ENCODE results near the gene LLPH. TPM values are rescaled to one million over a fixed set of nuclear protein-coding genes. Genes with fewer than 3 reads are reported as not detected.

Gene LLPH
- polyA plus RNA-seq, 1 of the 3 experiments (the other 2 are of a cell fraction), result 7.4 TPM

GRCh38 chr12:66170606-66171005, 40.1 kb upstream of the LLPH start:
- Histone ChIP-seq H3K36me3 (replicated peaks in 1 of 2; ENCODE audit: control insufficient read depth in 1 of 2, insufficient read depth in 2 of 2, low read length in 1 of 2) (peaks cover 0 to 17% of the 10 kb centered on the region in 2 experiments), H3K9me2 (no peaks in the 10 kb centered on the region), H3K4me3 (ENCODE audit: low read depth in 2 of 2, low read length in 1 of 2) (peak overlapping the region in 1 of 2 experiments; percentile 69; a peak in 2 of 4 replicates), H3K4me1 (ENCODE audit: control insufficient read depth in 1 of 2, insufficient read depth in 2 of 2, low read depth in 1 of 2, low read length in 1 of 2) (peaks cover 4 to 6% of the 10 kb centered on the region in 2 experiments; a peak in 3 of 4 replicates), H3K27me3 (ENCODE audit: insufficient read depth) (no peaks in the 10 kb centered on the region), H2AFZ (ENCODE audit: low read depth) (peak overlapping the region; percentile 96), H4K20me1 (ENCODE audit: insufficient read depth) (no peaks in the 10 kb centered on the region), H3K79me2 (ENCODE audit: insufficient read depth) (peaks cover 32% of the 10 kb centered on the region), H3K9me3 (no peaks in the 10 kb centered on the region), H3K27ac (ENCODE audit: low read depth in 2 of 2, low read length in 1 of 2) (peak overlapping the region in 1 of 2 experiments; percentile 99; a peak in 1 of 4 replicates), H3K4me2 (peak overlapping the region; percentile 77), H3F3A (replicated peaks; ENCODE audit: insufficient read depth) (peaks cover 20% of the 10 kb centered on the region), H3K9ac (no peak overlapping the region)
- 84% methylated on average over 3 of the region's 3 CpGs for WGBS (ENCODE audit: low lambda C conversion rate)
- CTCF ChIA-PET, result interaction anchor here (1.3 to 2.1 kb wide), 2 partner anchors 21 to 25 kb away, joined by 4 to 7 read pairs; no protein-coding TSS in a partner anchor
- POLR2A ChIA-PET, result no interaction called here
- TF ChIP-seq FOXM1 (IDR thresholded peaks at IDR 0.05; ENCODE audit: low read depth) (no peak), EP300 (IDR thresholded peaks at IDR 0.05; ENCODE audit: borderline replicate concordance in 1 of 2, low read depth in 1 of 2, low read length in 1 of 2) (no peak), GATA2 (CRISPR knock-in tag; IDR thresholded peaks at IDR 0.05) (no peak), MAX (IDR thresholded peaks at IDR 0.05; ENCODE audit: low read depth) (no peak)
- no peak for DNase-seq

GRCh38 chr12:66169221-66170170, 38.9 kb upstream of the LLPH start, which contains the start of gene TMBIM4:
TSS of gene TMBIM4 (minus strand) at chr12:66169996. CDS start at chr12:66169951, 45 bp downstream.
- Histone ChIP-seq H3F3A (replicated peaks; ENCODE audit: insufficient read depth) (peaks cover 20% of the 10 kb centered on the region), H3K27me3 (ENCODE audit: insufficient read depth) (no peaks in the 10 kb centered on the region), H3K4me2 (peak within 1 kb of the TSS; percentile 77), H3K27ac (ENCODE audit: low read depth in 2 of 2, low read length in 1 of 2) (peak within 1 kb of the TSS; percentile 98 to 99), H3K4me3 (ENCODE audit: low read depth in 2 of 2, low read length in 1 of 2) (peak within 1 kb of the TSS; percentile 66 to 69), H3K36me3 (replicated peaks in 1 of 2; ENCODE audit: control insufficient read depth in 1 of 2, insufficient read depth in 2 of 2, low read length in 1 of 2) (peaks cover 0 to 25% of the 10 kb centered on the region in 2 experiments), H3K4me1 (ENCODE audit: control insufficient read depth in 1 of 2, insufficient read depth in 2 of 2, low read depth in 1 of 2, low read length in 1 of 2) (peaks cover 4 to 6% of the 10 kb centered on the region in 2 experiments; a peak in 3 of 4 replicates), H3K79me2 (ENCODE audit: insufficient read depth) (peaks cover 43% of the 10 kb centered on the region), H3K9ac (peak within 1 kb of the TSS; percentile 96), H2AFZ (ENCODE audit: low read depth) (peak within 1 kb of the TSS; percentile 96), H3K9me2 (no peaks in the 10 kb centered on the region), H3K9me3 (no peaks in the 10 kb centered on the region), H4K20me1 (ENCODE audit: insufficient read depth) (no peaks in the 10 kb centered on the region)
- ChIA-PET CTCF (interaction anchor here (0.6 to 2.3 kb wide), 17 partner anchors 10 to 434 kb away, joined by 3 to 19 read pairs (median 5); partner anchors contain the start of gene IRAK3), POLR2A (interaction anchor here (0.6 to 2.0 kb wide), 7 partner anchors 11 to 230 kb away, joined by 3 to 21 read pairs (median 7); partner anchors contain the start of genes HELB and LLPH)
- 3% methylated on average over 41 of the region's 67 CpGs for WGBS (ENCODE audit: low lambda C conversion rate)
- DNase-seq, result peak; percentile 94
- TF ChIP-seq ZBTB33 (IDR thresholded peaks at IDR 0.05; ENCODE audit: borderline replicate concordance, low read depth) (0 out of 2 replicates have a peak, but pooled peaks have one; percentile 31), NFIC (IDR thresholded peaks at IDR 0.05; ENCODE audit: borderline replicate concordance) (0 out of 2 replicates have a peak, but pooled peaks have one; percentile 13), FOXJ3 (CRISPR knock-in tag; IDR thresholded peaks at IDR 0.05) (0 out of 2 replicates have a peak, but pooled peaks have one; percentile 36), FOSL2 (IDR thresholded peaks at IDR 0.05; ENCODE audit: borderline replicate concordance, low read depth) (no peak), CHD2 (IDR thresholded peaks at IDR 0.05; ENCODE audit: low read length, partially characterized antibody) (peak; percentile 40), RFX5 (IDR thresholded peaks at IDR 0.05; ENCODE audit: low read length) (0 out of 2 replicates have a peak, but pooled peaks have one; percentile 29), NRF1 (IDR thresholded peaks at IDR 0.05; ENCODE audit: low read depth, low read length) (no peak), SIN3A (IDR thresholded peaks at IDR 0.05; ENCODE audit: borderline replicate concordance, low read depth, low read length) (peak; percentile 42; the same call in 1 of the 2 replicates), TEAD4 (IDR thresholded peaks at IDR 0.05; ENCODE audit: borderline replicate concordance, insufficient read depth) (peak; percentile 40; the same call in 1 of the 2 replicates), FOXM1 (IDR thresholded peaks at IDR 0.05; ENCODE audit: low read depth) (no peak), YY1 (IDR thresholded peaks at IDR 0.05; ENCODE audit: low read depth) (peak; percentile 92), TAF1 (IDR thresholded peaks at IDR 0.05; ENCODE audit: borderline replicate concordance, low read depth, low read length) (peak; percentile 74), MEF2A (IDR thresholded peaks at IDR 0.05; ENCODE audit: borderline replicate concordance, low read depth) (no peak; the same call in 1 of the 2 replicates), EZH2phosphoT487 (IDR thresholded peaks at IDR 0.05; ENCODE audit: borderline replicate concordance, low read depth) (no peak), USF2 (IDR thresholded peaks at IDR 0.05; ENCODE audit: borderline replicate concordance, low read depth, low read length) (no peak), TCF12 (IDR thresholded peaks at IDR 0.05) (peak; percentile 30; the same call in 1 of the 2 replicates), MXI1 (IDR thresholded peaks at IDR 0.05; ENCODE audit: low read depth, low read length) (peak; percentile 53)
- TF ChIP-seq, protein P1, sequence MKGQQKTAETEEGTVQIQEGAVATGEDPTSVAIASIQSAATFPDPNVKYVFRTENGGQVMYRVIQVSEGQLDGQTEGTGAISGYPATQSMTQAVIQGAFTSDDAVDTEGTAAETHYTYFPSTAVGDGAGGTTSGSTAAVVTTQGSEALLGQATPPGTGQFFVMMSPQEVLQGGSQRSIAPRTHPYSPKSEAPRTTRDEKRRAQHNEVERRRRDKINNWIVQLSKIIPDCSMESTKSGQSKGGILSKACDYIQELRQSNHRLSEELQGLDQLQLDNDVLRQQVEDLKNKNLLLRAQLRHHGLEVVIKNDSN (IDR thresholded peaks at IDR 0.05; ENCODE audit: borderline replicate concordance, low read depth), result 0 out of 2 replicates have a peak, but pooled peaks have one; percentile 3

Measured in SK-N-SH (cell line).